Stimulated activated CD8-positive, alpha-beta memory T cell treated with anti-CD3 and anti-CD28 coated beads, Interleukin-12 subunit alpha, Interleukin-12 subunit beta, amount 100 ng/mL, for 24 hours (primary cell): ENCODE measurements around the gene CCDC88A.
"Not testable (repeated sequence)": the region's sequence is repeated elsewhere in the genome, so short reads cannot be mapped to it uniquely, and the experiment has no call there.

Experiments used
- DNase-seq: peaks from one replicate; pipeline ENCODE4 v3.0.0-alpha.2; 2020; ENCODE audit errors: extremely low read depth

Gene CCDC88A

DNA sequence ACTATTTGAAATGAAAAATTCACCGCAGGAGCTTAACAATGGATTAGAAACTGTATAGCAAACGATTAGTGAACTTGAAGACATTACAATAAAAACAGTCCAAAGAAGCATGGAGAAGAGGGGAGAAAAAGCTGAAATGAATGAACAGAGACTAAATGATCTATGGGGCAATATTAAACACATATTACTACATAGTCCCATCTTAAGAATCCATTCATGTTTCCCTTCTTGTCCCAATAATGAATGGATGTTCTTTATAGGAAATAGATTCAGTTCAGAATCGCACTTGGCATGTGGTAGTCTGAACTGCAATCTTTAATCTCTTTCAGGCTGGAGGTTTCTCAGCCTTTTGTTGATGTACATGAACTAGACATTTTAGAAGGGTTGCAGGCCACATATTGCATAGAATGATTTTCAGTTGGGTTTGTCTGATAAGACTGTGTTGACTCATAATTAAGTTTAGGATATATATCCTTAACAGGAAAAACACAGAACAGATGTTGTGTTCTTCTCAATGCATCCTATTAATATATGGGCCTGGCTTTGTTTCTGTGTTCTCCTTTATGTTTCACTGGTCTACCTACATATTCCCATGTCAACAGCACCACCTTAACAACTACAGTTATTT, 27.9 kb downstream of the CCDC88A start:
- no peak for DNase-seq

DNA sequence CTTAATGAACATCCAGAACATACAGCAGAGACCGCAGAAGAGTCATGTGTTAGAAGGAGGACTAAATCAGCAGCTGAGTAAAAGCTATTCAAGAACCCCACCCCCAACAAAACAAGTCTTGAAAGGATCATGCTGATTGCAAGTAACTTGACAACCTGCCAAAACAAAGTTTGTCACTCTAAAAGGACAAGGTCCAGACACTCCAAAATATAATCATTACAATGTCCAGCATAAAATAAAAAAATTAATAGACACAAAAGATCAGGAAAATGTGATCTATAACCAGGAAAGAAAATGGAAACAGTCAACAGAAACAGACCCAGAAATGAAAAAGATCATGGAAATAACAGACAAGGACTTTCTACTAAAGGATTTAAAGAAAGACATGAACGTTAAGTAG, 28.5 kb downstream of the CCDC88A start:
- DNase-seq: no peak

DNA sequence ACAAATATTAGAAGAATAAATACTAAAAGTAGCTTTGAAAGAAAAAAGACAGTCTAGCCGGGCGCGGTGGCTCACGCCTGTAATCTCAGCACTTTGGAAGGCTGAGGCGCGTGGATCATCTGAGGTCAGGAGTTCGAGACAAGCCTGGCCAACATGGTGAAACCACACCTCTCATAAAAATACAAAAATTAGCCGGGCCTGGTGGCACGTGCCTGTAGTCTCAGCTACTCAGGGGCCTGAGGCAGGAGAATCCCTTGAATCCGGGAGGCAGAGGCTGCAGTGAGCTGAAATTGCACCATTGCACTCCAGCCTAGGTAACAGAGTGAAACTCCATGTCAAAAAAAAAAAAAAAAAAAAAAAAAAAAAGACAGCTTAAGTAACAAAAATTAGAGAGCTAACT, 34.1 kb downstream of the CCDC88A start:
- not testable (repeated sequence) for DNase-seq

DNA sequence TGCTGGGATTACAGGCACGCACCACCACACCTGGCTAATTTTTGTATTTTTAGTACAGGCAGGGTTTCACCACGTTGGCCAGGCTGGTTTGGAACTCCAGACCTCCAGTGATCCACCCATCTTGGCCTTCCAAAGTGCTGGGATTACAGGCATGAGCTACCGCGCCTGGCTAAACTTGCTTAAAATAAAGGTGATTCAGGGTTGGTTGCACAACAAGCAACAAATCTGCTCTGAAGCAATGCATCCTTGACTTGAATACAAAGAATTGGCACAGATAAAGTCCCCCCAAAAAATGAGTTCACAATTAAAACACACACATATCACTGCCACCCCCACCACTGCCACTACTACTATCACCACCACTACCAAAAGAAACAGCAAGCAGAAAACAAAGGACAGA, 34.9 kb downstream of the CCDC88A start:
- no peak for DNase-seq

DNA sequence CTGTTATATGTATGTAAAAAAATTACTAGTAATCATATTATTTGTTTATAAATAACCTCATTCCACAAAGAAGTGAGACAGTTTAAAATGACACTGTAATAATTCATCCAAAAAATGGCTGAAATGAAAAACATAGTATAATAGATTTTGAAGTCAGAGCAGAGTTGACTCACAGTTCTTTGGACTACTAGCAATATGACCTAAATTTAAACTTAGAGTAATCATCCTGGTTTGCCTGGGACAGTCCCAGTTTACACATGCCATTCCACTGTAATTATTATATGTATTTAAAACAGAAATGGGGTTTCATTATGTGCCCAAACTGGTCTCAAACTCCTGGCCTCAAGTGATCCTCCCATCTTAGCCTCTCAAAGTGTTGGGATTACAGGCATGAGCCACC, 48.3 kb downstream of the CCDC88A start:
- DNase-seq: no peak

GRCh38 chr2:55370208-55370607, 49.4 kb downstream of the CCDC88A start:
- no peak for DNase-seq

- DNase-seq: no peak
Measured at GRCh38 chr2:55365303-55365702, 54.4 kb downstream of the CCDC88A start.

GRCh38 chr2:55364189-55365055, 55.2 kb downstream of the CCDC88A start:
- DNase-seq: no peak

GRCh38 chr2:55363636-55364035, 56.0 kb downstream of the CCDC88A start:
- DNase-seq: no peak

DNA sequence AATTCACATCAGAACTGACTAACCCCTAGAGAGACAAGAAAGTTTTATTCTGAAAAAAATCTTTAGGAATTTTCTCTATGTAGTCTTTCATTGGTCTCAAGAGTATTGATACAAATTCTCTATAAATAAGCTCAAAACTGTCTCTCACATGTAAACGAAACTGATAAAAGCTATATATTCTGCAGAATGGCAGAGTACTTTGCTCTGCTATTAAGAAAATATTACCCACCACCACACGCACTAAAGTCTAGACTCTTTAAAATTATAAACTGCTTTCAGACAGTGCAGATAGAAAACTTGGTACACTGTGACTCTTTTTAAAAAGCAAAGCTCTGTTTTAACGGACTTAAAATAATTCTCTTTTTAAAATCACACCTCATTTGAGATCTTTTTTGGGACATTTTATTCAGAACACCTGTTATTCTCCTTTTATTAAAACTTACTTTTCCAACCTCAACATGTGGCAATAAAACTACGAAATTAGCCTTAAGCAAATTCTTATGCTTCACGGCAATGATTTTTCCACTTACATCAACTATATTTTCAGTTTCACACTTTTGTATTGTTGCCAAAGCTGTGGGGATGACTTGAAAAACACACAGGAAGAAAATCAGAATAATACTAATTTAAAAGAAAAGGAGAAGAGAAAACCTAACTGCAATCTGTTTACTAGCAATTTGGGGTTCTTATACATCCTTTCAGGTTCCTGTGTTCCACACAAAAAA, 58.0 kb downstream of the CCDC88A start:
- DNase-seq: no peak

- no peak for DNase-seq
Measured at GRCh38 chr2:55358451-55358850, 61.2 kb downstream of the CCDC88A start.

DNA sequence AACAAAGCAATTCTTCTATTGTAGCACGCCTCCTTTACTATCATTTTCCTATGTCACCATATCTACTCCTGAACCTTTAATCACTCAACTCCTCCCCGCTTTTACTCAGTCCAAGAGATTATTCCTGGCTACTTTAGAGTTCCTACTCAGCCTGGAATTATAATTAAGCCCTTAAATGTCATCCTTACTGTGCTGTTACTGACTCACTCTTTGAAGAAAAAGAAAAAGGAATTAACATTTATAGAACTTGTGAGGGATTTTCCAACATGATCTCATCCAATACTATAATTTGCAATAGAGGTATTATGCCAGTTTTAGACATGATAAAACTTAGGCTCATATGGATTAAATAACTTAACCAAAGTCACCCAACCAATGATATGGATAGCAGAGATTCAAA, 61.7 kb downstream of the CCDC88A start:
- no peak for DNase-seq

DNA sequence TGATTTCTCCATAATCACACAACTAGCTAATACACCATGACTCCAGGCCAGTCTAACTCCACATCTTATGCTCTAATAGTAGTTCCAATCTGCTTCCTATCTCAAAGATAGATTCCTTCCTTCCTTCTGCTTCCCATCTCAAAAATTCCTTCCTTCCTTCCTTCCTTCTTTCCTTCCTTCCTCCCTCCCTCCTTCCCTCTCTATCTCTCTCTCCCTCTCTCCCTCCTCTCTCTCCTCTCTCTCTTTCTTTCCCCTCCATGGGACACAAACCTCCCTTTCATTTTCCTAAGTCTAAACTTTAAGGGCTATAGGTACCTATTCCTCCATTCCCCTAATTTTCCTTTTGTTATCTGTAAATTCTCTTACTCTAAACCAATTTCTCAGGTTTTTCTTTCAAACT, 62.5 kb downstream of the CCDC88A start:
- no peak for DNase-seq

- not testable (repeated sequence) for DNase-seq
Measured at GRCh38 chr2:55356136-55356535, 63.5 kb downstream of the CCDC88A start.

DNA sequence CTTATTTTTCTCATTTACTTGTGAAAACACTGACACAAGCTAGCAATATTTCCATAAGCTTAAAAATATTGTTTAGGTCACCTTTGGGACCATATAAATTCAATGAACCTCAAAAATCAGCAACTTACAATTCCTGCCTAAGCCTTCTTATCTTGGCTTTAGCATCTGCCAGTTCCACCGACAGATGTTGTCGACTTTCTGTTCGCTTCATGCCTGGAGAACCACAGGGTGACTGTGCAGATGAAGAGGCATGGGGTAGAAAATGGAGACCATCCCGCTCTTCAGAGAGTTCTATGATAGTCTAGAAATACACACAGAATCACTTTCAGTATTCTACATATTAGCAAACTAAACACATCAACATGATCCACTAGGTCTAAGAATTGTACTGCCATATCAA, 64.2 kb downstream of the CCDC88A start:
- DNase-seq: no peak

DNA sequence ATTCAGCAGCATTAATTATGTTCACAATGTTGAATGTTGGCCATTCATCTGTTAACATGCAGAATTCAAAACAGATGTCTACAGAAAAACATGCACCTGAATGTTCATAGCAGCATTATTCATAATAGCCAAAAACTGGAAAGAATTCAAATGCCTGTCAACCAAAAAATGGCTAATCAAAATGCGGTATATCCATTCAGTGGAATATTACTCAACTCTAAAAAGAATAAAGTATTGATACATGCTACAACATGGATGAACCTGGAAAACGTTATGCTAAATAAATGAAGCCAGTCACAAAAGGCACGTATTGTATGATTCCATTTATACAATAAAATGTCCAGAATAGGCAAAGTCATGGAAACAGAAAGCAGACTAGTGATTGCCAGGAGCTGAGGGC, 68.0 kb downstream of the CCDC88A start:
- DNase-seq: no peak

DNA sequence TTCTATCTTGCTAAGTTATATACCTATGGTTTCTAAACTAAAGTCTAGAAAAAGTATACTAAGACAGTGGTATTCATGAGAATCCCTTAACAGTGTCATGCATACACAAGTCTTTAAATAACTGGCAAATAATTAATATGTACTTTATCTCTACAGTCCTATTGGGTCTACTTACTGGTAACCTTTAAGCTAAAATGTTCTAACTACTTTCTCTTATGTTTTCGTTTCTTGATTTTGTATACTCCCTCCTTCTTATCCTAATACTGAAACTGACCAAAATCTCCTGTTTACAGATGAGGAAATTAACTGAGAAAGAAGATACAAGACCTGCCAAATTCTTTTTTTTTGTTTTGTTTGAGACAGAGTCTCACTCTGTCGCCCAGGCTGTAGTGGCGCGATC, 74.6 kb downstream of the CCDC88A start:
- DNase-seq: no peak

GRCh38 chr2:55338268-55338667, 81.4 kb downstream of the CCDC88A start:
- no peak for DNase-seq

GRCh38 chr2:55334728-55335127, 84.9 kb downstream of the CCDC88A start:
- no peak for DNase-seq

- DNase-seq: no peak
Measured at GRCh38 chr2:55330541-55331297, 88.9 kb downstream of the CCDC88A start.

GRCh38 chr2:55327470-55328230, 92.0 kb downstream of the CCDC88A start:
- DNase-seq: no peak
